GM23338 (cell line): ENCODE results near the gene TFEB. TPM values are rescaled to one million over a fixed set of nuclear protein-coding genes. Genes with fewer than 3 reads are reported as not detected.

Experiments
- ATAC-seq: fragments of 200-7000 bp; cut with Tn5 transposase; 3 replicates; pipeline ENCODE4 v1.9.1; 2020
- DNase-seq: peaks from one replicate; pipeline ENCODE4 v3.0.0-alpha.2; 2015; ENCODE audit warnings: low spot score
- H2AFZ ChIP-seq: fragments of 200-600 bp; sonication (generic); 2 replicates; pipeline ENCODE4 v1.8.0; 2016; ENCODE audit warnings: antibody characterized with exemption, mild to moderate bottlenecking, moderate library complexity
- H3F3A ChIP-seq: fragments of 200-600 bp; sonication (generic); replicated peaks from 2 replicates; pipeline ENCODE4 v1.8.0; 2017; ENCODE audit warnings: antibody characterized with exemption, mixed run types, low read depth
- H3K27ac ChIP-seq: fragments of 200-600 bp; sonication (generic); 2 replicates; pipeline ENCODE4 v1.6.1; 2016; ENCODE audit warnings: low read depth
- H3K27me3 ChIP-seq: fragments of 200-600 bp; sonication (generic); 2 replicates; pipeline ENCODE4 v1.8.0; 2016; ENCODE audit warnings: mild to moderate bottlenecking, mixed run types, moderate library complexity; ENCODE audit not compliant: insufficient read depth
- H3K36me3 ChIP-seq: fragments of 200-600 bp; sonication (generic); 2 replicates; pipeline ENCODE4 v1.8.0; 2016; ENCODE audit warnings: mild to moderate bottlenecking; ENCODE audit not compliant: insufficient read depth
- H3K4me1 ChIP-seq: fragments of 200-600 bp; sonication (generic); 2 replicates; pipeline ENCODE4 v1.8.0; 2016; ENCODE audit warnings: mild to moderate bottlenecking, moderate library complexity; ENCODE audit not compliant: insufficient read depth
- H3K4me2 ChIP-seq: fragments of 200-600 bp; sonication (generic); 2 replicates; pipeline ENCODE4 v1.7.1; 2017; ENCODE audit warnings: mixed run types
- H3K4me3 ChIP-seq: fragments of 200-600 bp; sonication (generic); 2 replicates; pipeline ENCODE4 v1.6.1; 2016; ENCODE audit warnings: mixed run types
- H3K79me2 ChIP-seq: fragments of 200-600 bp; sonication (generic); replicated peaks from 2 replicates; pipeline ENCODE4 v1.8.0; 2017; ENCODE audit warnings: mild to moderate bottlenecking; ENCODE audit not compliant: insufficient read depth
- H3K9me2 ChIP-seq: fragments of 200-600 bp; sonication (generic); 2 replicates; pipeline ENCODE4 v1.8.0; 2017; ENCODE audit not compliant: insufficient read depth
- H4K20me1 ChIP-seq: fragments of 200-600 bp; sonication (generic); replicated peaks from 2 replicates; pipeline ENCODE4 v1.8.0; 2017; ENCODE audit warnings: mild to moderate bottlenecking; ENCODE audit not compliant: insufficient read depth
- H3K27ac Mint-ChIP-seq: 2 replicates; pipeline ENCODE4 v1.8.0; 2020; ENCODE audit warnings: inconsistent platforms, mild to moderate bottlenecking, moderate library complexity, mixed read lengths
- H3K27me3 Mint-ChIP-seq: 3 replicates; pipeline ENCODE4 v1.8.0; 2022; ENCODE audit warnings: low read depth, mild to moderate bottlenecking, moderate library complexity, mixed read lengths, inconsistent platforms; ENCODE audit not compliant: insufficient read depth, poor library complexity
- H3K36me3 Mint-ChIP-seq: 3 replicates; pipeline ENCODE4 v1.8.0; 2021; ENCODE audit warnings: low read depth, mild to moderate bottlenecking, inconsistent platforms, moderate library complexity, mixed read lengths
- H3K4me1 Mint-ChIP-seq: 3 replicates; pipeline ENCODE4 v1.8.0; 2020; ENCODE audit warnings: mild to moderate bottlenecking, inconsistent platforms, mixed read lengths
- H3K4me3 Mint-ChIP-seq: 3 replicates; pipeline ENCODE4 v1.8.0; 2021; ENCODE audit warnings: moderate library complexity, mild to moderate bottlenecking, inconsistent platforms, mixed read lengths
- H3K9me3 Mint-ChIP-seq: 3 replicates; pipeline ENCODE4 v1.8.0; 2020; ENCODE audit warnings: moderate library complexity, mild to moderate bottlenecking, inconsistent platforms, mixed read lengths
- CREB1 ChIP-seq: fragments of 250-450 bp; sonication (Bioruptor Pico); IDR thresholded peaks from 2 replicates; pipeline ENCODE4 v1.5.0; 2020; ENCODE audit warnings: low read depth, mild to moderate bottlenecking, moderate library complexity
- EZH2 ChIP-seq: fragments of 200-600 bp; sonication (generic); IDR thresholded peaks from one replicate; pipeline ENCODE4 v1.8.0; 2017; ENCODE audit warnings: antibody characterized with exemption, mild to moderate bottlenecking, low read depth; ENCODE audit not compliant: unreplicated experiment
- EZH2phosphoT487 ChIP-seq: fragments of 200-600 bp; sonication (generic); IDR thresholded peaks from one replicate; pipeline ENCODE4 v1.8.1; 2018; ENCODE audit warnings: antibody characterized with exemption; ENCODE audit not compliant: unreplicated experiment
- JUNB ChIP-seq: IDR thresholded peaks from one replicate; pipeline ENCODE4 v1.6.1; 2016; ENCODE audit warnings: antibody characterized with exemption; ENCODE audit not compliant: unreplicated experiment
- NANOG ChIP-seq: IDR thresholded peaks from 2 replicates; pipeline ENCODE4 v1.6.1; 2016; ENCODE audit warnings: antibody characterized with exemption, borderline replicate concordance
- POLR2AphosphoS5 ChIP-seq: IDR thresholded peaks from 2 replicates; pipeline ENCODE4 v1.6.1; 2016; ENCODE audit warnings: antibody characterized with exemption, low read depth
- REST ChIP-seq: IDR thresholded peaks from one replicate; pipeline ENCODE4 v1.6.1; 2018; ENCODE audit warnings: antibody characterized with exemption; ENCODE audit not compliant: unreplicated experiment
- STAT1 ChIP-seq: IDR thresholded peaks from one replicate; pipeline ENCODE4 v1.6.1; 2016; ENCODE audit warnings: antibody characterized with exemption; ENCODE audit not compliant: unreplicated experiment
- ZNF114 ChIP-seq: fragments of 250-450 bp; sonication (Bioruptor Pico); IDR thresholded peaks from 2 replicates; pipeline ENCODE4 v1.5.0; 2020; ENCODE audit warnings: mild to moderate bottlenecking, moderate library complexity
- ZNF331 ChIP-seq: fragments of 250-450 bp; sonication (Bioruptor Pico); IDR thresholded peaks from 2 replicates; pipeline ENCODE4 v1.5.0; 2020; ENCODE audit warnings: low read depth, mild to moderate bottlenecking, moderate library complexity
- ZNF462 ChIP-seq: fragments of 250-450 bp; sonication (Bioruptor Pico); IDR thresholded peaks from 2 replicates; pipeline ENCODE4 v1.5.0; 2020; ENCODE audit warnings: mild to moderate bottlenecking, moderate library complexity
- polyA plus RNA-seq: library from polyadenylated mRNA; unstranded; fragments of >200 nt; fragmentation: Nextera tagmentation; extraction: Ambion mirVana; gene quantifications from 2 replicates; pipeline ENCODE4 v1.2.1, GENCODE V29; 2016
- total RNA-seq: library from RNA; depleted of rRNA; stranded (reverse); fragments of >200 nt; shearing (Covaris generic); gene quantifications from 2 replicates; pipeline ENCODE4 v1.2.3, GENCODE V29; 2014
- TF ChIP-seq, protein P1 (sequence below): IDR thresholded peaks from 2 replicates; pipeline ENCODE4 v1.6.1; 2016; ENCODE audit warnings: antibody characterized with exemption
- TF ChIP-seq, protein P2 (sequence below), 2 experiments: fragments of 200-600 bp in 1 of 2; sonication (generic) in 1 of 2; conservative IDR thresholded peaks; 2 replicates each; pipeline versions ENCODE4 v1.5.1 to v1.6.1; 2016 to 2017; ENCODE audit warnings: antibody characterized with exemption in 2 of 2, low read depth in 2 of 2, mild to moderate bottlenecking in 2 of 2, moderate library complexity in 1 of 2

Gene TFEB
- total and polyA plus RNA-seq, 2 experiments from 2014 or later: 1.3 to 4.3 TPM

DNA sequence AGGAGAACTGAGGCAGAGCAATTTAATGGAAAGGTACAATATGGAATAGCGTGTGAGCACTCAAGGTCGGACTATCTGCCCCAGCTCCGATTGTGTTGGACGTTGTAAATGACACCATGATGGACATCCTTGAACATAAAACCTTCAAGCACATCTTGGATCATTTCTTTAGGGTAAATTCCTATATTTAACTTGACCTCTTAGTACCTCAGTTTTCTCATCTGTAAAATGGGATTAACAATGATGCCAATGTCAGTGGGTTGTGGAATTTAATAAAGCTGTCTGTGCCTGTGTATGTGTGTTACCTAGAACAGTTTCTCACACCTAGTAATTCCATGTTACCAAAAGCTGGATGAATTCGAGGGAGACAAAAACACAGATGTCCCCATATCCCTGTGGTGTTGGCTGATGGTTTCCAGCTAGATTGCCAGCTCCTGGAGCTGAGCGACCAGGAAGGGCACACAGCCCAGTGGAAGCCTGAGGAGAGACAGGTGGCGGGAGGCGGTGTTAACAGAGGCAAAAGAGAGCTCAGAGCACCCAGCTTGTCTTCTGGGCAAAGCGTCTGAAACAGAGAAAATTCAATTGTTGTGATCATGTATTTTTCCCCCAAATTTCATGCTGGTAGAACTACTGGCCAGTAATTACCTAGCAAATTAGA lies 64.6 kb downstream of the TFEB start:
- DNase-seq (no peak), ATAC-seq (no peak)
- no peaks in the 10 kb centered on the region for H3K36me3 Mint-ChIP-seq
- Histone ChIP-seq H2AFZ (no peak overlapping the region), H3K4me1 (peaks cover 4% of the 10 kb centered on the region; the same call in 1 of the 2 replicates), H3K27ac (no peak overlapping the region), H3K36me3 (no peaks in the 10 kb centered on the region), H3K79me2 (no peaks in the 10 kb centered on the region), H3K4me2 (no peak overlapping the region), H4K20me1 (no peaks in the 10 kb centered on the region), H3K4me3 (no peak overlapping the region), H3K9me2 (no peaks in the 10 kb centered on the region), H3F3A (no peaks in the 10 kb centered on the region), H3K27me3 (no peaks in the 10 kb centered on the region)
- no peak overlapping the region for H3K4me3 Mint-ChIP-seq
- no peak for TF ChIP-seq STAT1
- no peak for TF ChIP-seq EZH2
- TF ChIP-seq NANOG: no peak
- no peak for TF ChIP-seq EZH2phosphoT487
- TF ChIP-seq ZNF114 (CRISPR knock-in tag): no peak
- TF ChIP-seq JUNB: no peak
- TF ChIP-seq, protein P1, sequence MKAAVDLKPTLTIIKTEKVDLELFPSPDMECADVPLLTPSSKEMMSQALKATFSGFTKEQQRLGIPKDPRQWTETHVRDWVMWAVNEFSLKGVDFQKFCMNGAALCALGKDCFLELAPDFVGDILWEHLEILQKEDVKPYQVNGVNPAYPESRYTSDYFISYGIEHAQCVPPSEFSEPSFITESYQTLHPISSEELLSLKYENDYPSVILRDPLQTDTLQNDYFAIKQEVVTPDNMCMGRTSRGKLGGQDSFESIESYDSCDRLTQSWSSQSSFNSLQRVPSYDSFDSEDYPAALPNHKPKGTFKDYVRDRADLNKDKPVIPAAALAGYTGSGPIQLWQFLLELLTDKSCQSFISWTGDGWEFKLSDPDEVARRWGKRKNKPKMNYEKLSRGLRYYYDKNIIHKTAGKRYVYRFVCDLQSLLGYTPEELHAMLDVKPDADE: no peak
- TF ChIP-seq ZNF462 (CRISPR knock-in tag): no peak
- no peak for TF ChIP-seq CREB1
- TF ChIP-seq, protein P2, sequence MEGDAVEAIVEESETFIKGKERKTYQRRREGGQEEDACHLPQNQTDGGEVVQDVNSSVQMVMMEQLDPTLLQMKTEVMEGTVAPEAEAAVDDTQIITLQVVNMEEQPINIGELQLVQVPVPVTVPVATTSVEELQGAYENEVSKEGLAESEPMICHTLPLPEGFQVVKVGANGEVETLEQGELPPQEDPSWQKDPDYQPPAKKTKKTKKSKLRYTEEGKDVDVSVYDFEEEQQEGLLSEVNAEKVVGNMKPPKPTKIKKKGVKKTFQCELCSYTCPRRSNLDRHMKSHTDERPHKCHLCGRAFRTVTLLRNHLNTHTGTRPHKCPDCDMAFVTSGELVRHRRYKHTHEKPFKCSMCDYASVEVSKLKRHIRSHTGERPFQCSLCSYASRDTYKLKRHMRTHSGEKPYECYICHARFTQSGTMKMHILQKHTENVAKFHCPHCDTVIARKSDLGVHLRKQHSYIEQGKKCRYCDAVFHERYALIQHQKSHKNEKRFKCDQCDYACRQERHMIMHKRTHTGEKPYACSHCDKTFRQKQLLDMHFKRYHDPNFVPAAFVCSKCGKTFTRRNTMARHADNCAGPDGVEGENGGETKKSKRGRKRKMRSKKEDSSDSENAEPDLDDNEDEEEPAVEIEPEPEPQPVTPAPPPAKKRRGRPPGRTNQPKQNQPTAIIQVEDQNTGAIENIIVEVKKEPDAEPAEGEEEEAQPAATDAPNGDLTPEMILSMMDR (conservative IDR thresholded peaks at IDR 0.05; ENCODE audit: low read depth in 2 of 2): no peak
- TF ChIP-seq ZNF331: no peak
- TF ChIP-seq REST: no peak
- no peak for TF ChIP-seq POLR2AphosphoS5
- H3K27ac Mint-ChIP-seq: no peak overlapping the region
- H3K27me3 Mint-ChIP-seq: peaks cover 16% of the 10 kb centered on the region
- peaks cover 4% of the 10 kb centered on the region; the same call in 1 of the 3 replicates for H3K9me3 Mint-ChIP-seq
- H3K4me1 Mint-ChIP-seq: peaks cover 18% of the 10 kb centered on the region; the same call in 2 of the 3 replicates
